GM23338 (cell line): ENCODE measurements around the gene KRTAP9-4.
"Not testable (repeated sequence)": the region's sequence is repeated elsewhere in the genome, so short reads cannot be mapped to it uniquely, and the experiment has no call there.

ENCODE experiments used
- CREB1 ChIP-seq: fragments of 250-450 bp; sonication (Bioruptor Pico); IDR thresholded peaks from 2 replicates; pipeline ENCODE4 v1.5.0; 2020; ENCODE audit warnings: low read depth, mild to moderate bottlenecking, moderate library complexity
- EZH2 ChIP-seq: fragments of 200-600 bp; sonication (generic); IDR thresholded peaks from one replicate; pipeline ENCODE4 v1.8.0; 2017; ENCODE audit warnings: antibody characterized with exemption, mild to moderate bottlenecking, low read depth; ENCODE audit not compliant: unreplicated experiment
- EZH2phosphoT487 ChIP-seq: fragments of 200-600 bp; sonication (generic); IDR thresholded peaks from one replicate; pipeline ENCODE4 v1.8.1; 2018; ENCODE audit warnings: antibody characterized with exemption; ENCODE audit not compliant: unreplicated experiment
- JUNB ChIP-seq: IDR thresholded peaks from one replicate; pipeline ENCODE4 v1.6.1; 2016; ENCODE audit warnings: antibody characterized with exemption; ENCODE audit not compliant: unreplicated experiment
- POLR2AphosphoS5 ChIP-seq: IDR thresholded peaks from 2 replicates; pipeline ENCODE4 v1.6.1; 2016; ENCODE audit warnings: antibody characterized with exemption, low read depth
- ZNF114 ChIP-seq: fragments of 250-450 bp; sonication (Bioruptor Pico); IDR thresholded peaks from 2 replicates; pipeline ENCODE4 v1.5.0; 2020; ENCODE audit warnings: mild to moderate bottlenecking, moderate library complexity
- ZNF331 ChIP-seq: fragments of 250-450 bp; sonication (Bioruptor Pico); IDR thresholded peaks from 2 replicates; pipeline ENCODE4 v1.5.0; 2020; ENCODE audit warnings: low read depth, mild to moderate bottlenecking, moderate library complexity
- TF ChIP-seq, protein P1 (sequence below), 2 experiments: fragments of 200-600 bp in 1 of 2; sonication (generic) in 1 of 2; conservative IDR thresholded peaks; 2 replicates each; pipeline versions ENCODE4 v1.5.1 to v1.6.1; 2016 to 2017; ENCODE audit warnings: antibody characterized with exemption in 2 of 2, low read depth in 2 of 2, mild to moderate bottlenecking in 2 of 2, moderate library complexity in 1 of 2
- TF ChIP-seq, protein P2 (sequence below): IDR thresholded peaks from one replicate; pipeline ENCODE4 v1.6.1; 2018; ENCODE audit warnings: antibody characterized with exemption; ENCODE audit not compliant: unreplicated experiment

DNA sequence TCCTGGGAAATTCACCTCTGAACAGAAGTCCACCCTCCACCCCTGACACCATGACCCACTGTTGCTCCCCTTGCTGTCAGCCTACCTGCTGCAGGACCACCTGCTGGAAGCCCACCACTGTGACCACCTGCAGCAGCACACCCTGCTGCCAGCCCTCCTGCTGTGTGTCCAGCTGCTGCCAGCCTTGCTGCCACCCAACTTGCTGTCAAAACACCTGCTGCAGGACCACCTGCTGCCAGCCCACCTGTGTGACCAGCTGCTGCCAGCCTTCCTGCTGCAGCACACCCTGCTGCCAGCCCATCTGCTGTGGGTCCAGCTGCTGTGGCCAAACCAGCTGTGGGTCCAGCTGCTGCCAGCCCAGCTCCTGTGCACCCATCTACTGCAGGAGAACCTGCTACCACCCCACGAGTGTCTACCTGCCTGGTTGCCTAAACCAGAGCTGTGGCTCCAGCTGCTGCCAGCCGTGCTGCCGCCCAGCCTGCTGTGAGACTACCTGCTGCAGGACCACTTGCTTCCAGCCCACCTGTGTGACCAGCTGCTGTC, 26.2 kb downstream of the KRTAP9-4 start, which contains the start of gene KRTAP9-7:
- TF ChIP-seq, protein P1, sequence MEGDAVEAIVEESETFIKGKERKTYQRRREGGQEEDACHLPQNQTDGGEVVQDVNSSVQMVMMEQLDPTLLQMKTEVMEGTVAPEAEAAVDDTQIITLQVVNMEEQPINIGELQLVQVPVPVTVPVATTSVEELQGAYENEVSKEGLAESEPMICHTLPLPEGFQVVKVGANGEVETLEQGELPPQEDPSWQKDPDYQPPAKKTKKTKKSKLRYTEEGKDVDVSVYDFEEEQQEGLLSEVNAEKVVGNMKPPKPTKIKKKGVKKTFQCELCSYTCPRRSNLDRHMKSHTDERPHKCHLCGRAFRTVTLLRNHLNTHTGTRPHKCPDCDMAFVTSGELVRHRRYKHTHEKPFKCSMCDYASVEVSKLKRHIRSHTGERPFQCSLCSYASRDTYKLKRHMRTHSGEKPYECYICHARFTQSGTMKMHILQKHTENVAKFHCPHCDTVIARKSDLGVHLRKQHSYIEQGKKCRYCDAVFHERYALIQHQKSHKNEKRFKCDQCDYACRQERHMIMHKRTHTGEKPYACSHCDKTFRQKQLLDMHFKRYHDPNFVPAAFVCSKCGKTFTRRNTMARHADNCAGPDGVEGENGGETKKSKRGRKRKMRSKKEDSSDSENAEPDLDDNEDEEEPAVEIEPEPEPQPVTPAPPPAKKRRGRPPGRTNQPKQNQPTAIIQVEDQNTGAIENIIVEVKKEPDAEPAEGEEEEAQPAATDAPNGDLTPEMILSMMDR (conservative IDR thresholded peaks at IDR 0.05; ENCODE audit: low read depth in 2 of 2) = not testable (repeated sequence)
- not testable (repeated sequence) for TF ChIP-seq ZNF331 (CRISPR knock-in tag); EZH2; POLR2AphosphoS5; CREB1; EZH2phosphoT487; JUNB; ZNF114
- TF ChIP-seq, protein P2, sequence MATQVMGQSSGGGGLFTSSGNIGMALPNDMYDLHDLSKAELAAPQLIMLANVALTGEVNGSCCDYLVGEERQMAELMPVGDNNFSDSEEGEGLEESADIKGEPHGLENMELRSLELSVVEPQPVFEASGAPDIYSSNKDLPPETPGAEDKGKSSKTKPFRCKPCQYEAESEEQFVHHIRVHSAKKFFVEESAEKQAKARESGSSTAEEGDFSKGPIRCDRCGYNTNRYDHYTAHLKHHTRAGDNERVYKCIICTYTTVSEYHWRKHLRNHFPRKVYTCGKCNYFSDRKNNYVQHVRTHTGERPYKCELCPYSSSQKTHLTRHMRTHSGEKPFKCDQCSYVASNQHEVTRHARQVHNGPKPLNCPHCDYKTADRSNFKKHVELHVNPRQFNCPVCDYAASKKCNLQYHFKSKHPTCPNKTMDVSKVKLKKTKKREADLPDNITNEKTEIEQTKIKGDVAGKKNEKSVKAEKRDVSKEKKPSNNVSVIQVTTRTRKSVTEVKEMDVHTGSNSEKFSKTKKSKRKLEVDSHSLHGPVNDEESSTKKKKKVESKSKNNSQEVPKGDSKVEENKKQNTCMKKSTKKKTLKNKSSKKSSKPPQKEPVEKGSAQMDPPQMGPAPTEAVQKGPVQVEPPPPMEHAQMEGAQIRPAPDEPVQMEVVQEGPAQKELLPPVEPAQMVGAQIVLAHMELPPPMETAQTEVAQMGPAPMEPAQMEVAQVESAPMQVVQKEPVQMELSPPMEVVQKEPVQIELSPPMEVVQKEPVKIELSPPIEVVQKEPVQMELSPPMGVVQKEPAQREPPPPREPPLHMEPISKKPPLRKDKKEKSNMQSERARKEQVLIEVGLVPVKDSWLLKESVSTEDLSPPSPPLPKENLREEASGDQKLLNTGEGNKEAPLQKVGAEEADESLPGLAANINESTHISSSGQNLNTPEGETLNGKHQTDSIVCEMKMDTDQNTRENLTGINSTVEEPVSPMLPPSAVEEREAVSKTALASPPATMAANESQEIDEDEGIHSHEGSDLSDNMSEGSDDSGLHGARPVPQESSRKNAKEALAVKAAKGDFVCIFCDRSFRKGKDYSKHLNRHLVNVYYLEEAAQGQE = not testable (repeated sequence)
